Measurements from ENCODE around the gene KRTAP5-9.
"Not testable (repeated sequence)": the region's sequence is repeated elsewhere in the genome, so short reads cannot be mapped to it uniquely, and the experiment has no call there.

GRCh38 chr11:71579513-71579912 is 31.3 kb downstream of the KRTAP5-9 start:
- not testable (repeated sequence) for TF ChIP-seq CTCF (IDR thresholded peaks at IDR 0.05; ENCODE audit: low read length); EZH2 (IDR thresholded peaks at IDR 0.05; ENCODE audit: borderline replicate concordance, low read length)
